Measurements from ENCODE around the gene FARSA.
"Not testable (repeated sequence)": the region's sequence is repeated elsewhere in the genome, so short reads cannot be mapped to it uniquely, and the experiment has no call there.

The FARSA gene

GRCh38 chr19:12938779-12939601 is 5.5 kb upstream of the FARSA start:
- in situ Hi-C loops (cut with MboI; ENCODE audit: low sequenced_read_pairs), result no loop called here

- in situ Hi-C loops (cut with MboI; ENCODE audit: low sequenced_read_pairs), result no loop called here
Measured at GRCh38 chr19:12937927-12938778, 4.6 kb upstream of the FARSA start, which contains the start of gene CALR. Gene CALR, plus strand, starts transcription at chr19:12938609. Its CDS starts 71 bp downstream, at chr19:12938680.

GRCh38 chr19:12937093-12937926 is 3.8 kb upstream of the FARSA start:
- in situ Hi-C loops (cut with MboI; ENCODE audit: low sequenced_read_pairs), result no loop called here

GRCh38 chr19:12936582-12936981 is 3.1 kb upstream of the FARSA start:
- in situ Hi-C loops (cut with MboI; ENCODE audit: low sequenced_read_pairs), result no loop called here

- in situ Hi-C loops (cut with MboI; ENCODE audit: low sequenced_read_pairs), result no loop called here
Measured at GRCh38 chr19:12935071-12935470, 1.6 kb upstream of the FARSA start.

- in situ Hi-C loops (cut with MboI; ENCODE audit: low sequenced_read_pairs), result no loop called here
Measured at GRCh38 chr19:12932392-12933286, 872 bp downstream of the FARSA start.

GRCh38 chr19:12930002-12930645 is 3.4 kb downstream of the FARSA start:
- in situ Hi-C loops (cut with MboI; ENCODE audit: low sequenced_read_pairs), result no loop called here

- in situ Hi-C loops (cut with MboI; ENCODE audit: low sequenced_read_pairs), result no loop called here
Measured at GRCh38 chr19:12924621-12925310, 8.7 kb downstream of the FARSA start.

- in situ Hi-C loops (cut with MboI; ENCODE audit: low sequenced_read_pairs), result no loop called here
Measured at GRCh38 chr19:12922959-12923358, 10.6 kb downstream of the FARSA start.

GRCh38 chr19:12921047-12921446 is 12.5 kb downstream of the FARSA start:
- in situ Hi-C loops (cut with MboI; ENCODE audit: low sequenced_read_pairs), result no loop called here

GRCh38 chr19:12918253-12918652 is 15.3 kb downstream of the FARSA start:
- in situ Hi-C loops (cut with MboI; ENCODE audit: low sequenced_read_pairs), result no loop called here

GRCh38 chr19:12915860-12916259 is 17.7 kb downstream of the FARSA start:
- in situ Hi-C loops (cut with MboI; ENCODE audit: low sequenced_read_pairs), result not testable (repeated sequence)

- in situ Hi-C loops (cut with MboI; ENCODE audit: low sequenced_read_pairs), result no loop called here
Measured at GRCh38 chr19:12913851-12914690, 19.4 kb downstream of the FARSA start.

- in situ Hi-C loops (cut with MboI; ENCODE audit: low sequenced_read_pairs), result no loop called here
Measured at GRCh38 chr19:12913011-12913561, 20.4 kb downstream of the FARSA start.

- in situ Hi-C loops (cut with MboI; ENCODE audit: low sequenced_read_pairs), result no loop called here
Measured at GRCh38 chr19:12912571-12912970, 20.9 kb downstream of the FARSA start.

GRCh38 chr19:12907166-12907565 is 26.3 kb downstream of the FARSA start:
- in situ Hi-C loops (cut with MboI; ENCODE audit: low sequenced_read_pairs), result no loop called here

- in situ Hi-C loops (cut with MboI; ENCODE audit: low sequenced_read_pairs), result no loop called here
Measured at GRCh38 chr19:12899891-12900518, 33.5 kb downstream of the FARSA start.

All from HL-60/S4 (cell line).